Subcutaneous adipose tissue (tissue), 4 donors: ENCODE data around the gene RNASET2. TPM values are rescaled to one million over a fixed set of nuclear protein-coding genes. Genes with fewer than 3 reads are reported as not detected.

ENCODE experiments used
- total RNA-seq, 4 donors: library from RNA; depleted of rRNA; stranded (reverse); fragments of >200 nt; gene quantifications; one replicate each; pipeline ENCODE4 v1.1.0, GENCODE V29; 2016
- TF ChIP-seq, protein P1 (sequence below): fragments of 450-650 bp; IDR thresholded peaks from one replicate; pipeline ENCODE4 v1.5.1; 2016; ENCODE audit warnings: low read depth, mild to moderate bottlenecking, control low read depth, antibody characterized with exemption, moderate library complexity

Gene RNASET2
- total RNA-seq, 4 donors from 2014 or later = 40.4 to 173 (median 77.0) TPM

DNA sequence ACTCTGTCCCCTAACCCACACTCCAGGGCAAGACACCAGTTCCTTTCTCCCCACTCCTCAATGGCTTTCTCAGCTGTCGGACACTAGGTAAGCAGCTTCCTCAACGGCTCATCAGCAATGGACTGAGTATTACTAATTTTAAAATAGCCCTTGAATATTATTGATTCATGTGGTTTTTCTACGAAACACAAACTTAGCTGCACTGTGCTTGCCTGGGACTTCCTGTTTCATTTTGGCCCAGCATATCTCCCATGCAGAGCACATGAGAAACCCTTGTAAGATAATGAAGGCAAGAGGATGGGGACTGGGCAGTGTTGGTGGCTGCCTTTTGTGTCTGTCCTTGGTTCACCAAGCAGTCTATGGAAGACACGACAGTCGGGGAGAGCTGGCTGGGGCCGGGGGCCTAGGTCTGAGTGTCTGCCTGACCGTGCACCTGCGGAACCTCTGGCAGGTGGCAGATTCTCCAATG is 48.9 kb downstream of the RNASET2 start:
- TF ChIP-seq, protein P1, sequence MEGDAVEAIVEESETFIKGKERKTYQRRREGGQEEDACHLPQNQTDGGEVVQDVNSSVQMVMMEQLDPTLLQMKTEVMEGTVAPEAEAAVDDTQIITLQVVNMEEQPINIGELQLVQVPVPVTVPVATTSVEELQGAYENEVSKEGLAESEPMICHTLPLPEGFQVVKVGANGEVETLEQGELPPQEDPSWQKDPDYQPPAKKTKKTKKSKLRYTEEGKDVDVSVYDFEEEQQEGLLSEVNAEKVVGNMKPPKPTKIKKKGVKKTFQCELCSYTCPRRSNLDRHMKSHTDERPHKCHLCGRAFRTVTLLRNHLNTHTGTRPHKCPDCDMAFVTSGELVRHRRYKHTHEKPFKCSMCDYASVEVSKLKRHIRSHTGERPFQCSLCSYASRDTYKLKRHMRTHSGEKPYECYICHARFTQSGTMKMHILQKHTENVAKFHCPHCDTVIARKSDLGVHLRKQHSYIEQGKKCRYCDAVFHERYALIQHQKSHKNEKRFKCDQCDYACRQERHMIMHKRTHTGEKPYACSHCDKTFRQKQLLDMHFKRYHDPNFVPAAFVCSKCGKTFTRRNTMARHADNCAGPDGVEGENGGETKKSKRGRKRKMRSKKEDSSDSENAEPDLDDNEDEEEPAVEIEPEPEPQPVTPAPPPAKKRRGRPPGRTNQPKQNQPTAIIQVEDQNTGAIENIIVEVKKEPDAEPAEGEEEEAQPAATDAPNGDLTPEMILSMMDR = no peak

DNA sequence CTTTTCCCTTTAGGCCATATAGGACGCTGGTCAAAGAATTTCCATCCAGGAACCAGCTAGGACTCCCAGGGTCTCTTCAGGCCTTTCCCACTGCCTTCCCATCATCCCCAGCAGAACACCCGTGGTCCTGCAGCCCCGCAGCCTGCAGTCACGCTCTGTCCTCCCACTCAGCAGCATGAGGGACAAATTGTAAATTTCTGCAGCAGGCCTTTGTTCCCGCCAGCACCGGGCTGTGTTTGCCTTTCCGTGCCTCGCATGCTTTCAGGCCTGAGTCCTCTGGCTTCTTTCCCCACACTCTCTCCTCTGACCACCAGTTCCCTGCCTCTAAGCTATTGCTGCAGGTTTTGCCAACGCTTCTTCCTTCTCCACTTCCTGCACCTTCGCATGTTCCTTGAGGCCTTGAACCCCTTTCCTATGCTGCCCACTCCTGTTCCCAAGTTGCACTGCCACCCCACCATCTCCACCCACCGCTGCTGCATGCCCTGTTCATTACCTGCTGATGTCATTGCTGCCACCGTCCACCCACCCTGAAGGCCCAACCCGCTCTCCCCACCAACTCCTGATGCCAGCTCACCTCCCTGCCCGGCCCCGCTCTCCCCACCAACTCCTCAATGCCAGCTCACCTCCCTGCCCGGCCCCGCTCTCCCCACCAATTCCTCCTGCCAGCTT is 49.8 kb downstream of the RNASET2 start:
- TF ChIP-seq, protein P1 = no peak

DNA sequence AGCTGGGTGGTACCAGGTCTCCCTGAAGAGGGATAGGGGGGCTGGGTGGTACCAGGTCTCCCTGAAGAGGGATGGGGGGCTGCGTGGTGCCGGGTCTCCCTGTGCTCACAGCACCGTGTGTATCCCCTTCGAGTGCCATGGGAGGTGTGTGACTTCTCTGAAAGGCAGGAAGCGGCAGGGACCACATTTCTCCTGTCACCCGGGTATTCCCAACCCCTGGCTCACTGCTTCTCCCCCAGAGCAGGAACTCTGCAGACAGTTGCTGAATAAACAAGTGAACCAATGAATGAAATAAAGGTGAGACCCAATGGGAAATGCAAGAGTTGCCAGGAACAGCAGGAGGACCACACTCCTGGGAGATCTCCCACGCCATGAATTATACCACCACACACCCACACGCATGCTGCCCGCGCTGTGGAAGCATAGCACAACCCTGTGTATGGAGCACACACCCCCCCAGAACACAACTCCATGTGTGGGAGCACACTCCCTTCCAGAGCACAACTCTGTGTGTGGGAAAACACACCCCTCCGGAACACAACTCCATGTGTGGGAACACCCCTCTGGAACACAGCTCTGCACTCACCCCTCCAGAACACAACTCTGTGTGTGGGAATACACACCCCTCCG is 50.7 kb downstream of the RNASET2 start:
- TF ChIP-seq, protein P1 = no peak

DNA sequence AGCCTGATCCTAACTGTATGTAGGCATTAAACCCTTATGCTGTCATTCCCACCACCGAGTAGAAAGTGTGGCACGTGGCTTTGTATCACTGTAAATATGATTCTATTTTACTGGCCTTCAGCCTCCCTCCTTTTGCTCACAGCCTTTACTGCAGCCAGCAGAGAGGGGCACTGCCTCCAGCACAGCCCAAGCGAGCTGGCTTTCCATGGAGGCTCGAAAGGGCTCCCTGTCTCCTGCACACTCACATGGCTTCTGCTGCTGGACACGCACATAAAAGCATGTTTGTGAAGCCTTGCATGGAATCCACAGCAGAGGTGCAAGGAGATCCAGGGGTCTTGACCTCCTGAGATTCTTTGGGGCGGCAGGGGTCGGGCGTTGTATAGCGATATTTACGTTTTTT is 51.3 kb downstream of the RNASET2 start:
- TF ChIP-seq, protein P1 = no peak

DNA sequence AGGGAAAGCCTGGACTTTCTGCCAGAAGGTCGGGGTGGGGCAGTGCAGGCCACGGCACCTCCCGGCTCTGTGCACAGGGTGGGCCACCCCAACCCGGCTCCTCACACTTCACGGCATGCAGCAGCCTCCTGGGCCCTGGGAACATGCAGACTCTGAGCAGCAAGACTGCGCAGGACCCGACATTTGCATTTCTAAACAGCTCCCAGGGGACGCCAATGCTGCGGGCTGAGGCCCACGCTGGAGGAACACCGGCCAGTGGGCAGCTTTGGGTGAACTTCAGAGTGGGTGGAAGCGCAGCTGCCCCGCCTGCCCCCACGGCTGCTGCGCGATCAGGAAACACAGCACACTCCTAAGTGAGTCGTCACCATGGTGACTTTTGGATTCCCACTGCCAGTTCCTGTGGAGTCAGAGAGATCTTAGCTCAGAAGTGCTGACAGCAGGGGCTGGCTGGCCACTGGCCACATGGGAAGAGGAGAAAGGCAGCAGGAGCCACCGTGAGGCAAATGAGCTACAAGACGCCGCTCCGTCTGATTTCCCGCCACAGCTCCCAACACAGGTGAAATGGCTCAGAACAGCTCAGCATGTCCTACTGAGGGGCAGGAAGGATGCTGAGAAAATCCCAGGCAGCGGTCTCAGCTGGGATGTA is 52.1 kb downstream of the RNASET2 start:
- TF ChIP-seq, protein P1 = no peak

DNA sequence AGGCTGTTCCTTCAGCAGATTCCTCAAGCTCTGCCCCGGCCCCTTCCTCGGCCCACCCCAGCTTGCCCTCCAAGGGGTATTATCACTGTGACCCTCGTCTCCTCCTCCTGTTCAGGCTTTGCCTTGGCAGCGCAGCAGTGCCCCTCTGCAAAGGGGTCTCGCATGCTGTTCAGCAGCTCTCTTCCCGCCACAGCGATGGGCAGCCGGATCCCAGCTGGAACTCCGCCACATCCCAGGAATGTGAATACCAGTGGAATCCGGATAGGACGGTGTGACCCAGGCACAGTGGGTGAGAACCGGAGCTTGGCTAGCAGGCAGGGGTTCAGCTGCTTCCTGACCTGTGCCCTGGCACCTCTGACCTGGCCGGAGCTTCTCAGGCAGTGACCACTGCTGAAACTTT is 52.9 kb downstream of the RNASET2 start:
- TF ChIP-seq, protein P1 = no peak

DNA sequence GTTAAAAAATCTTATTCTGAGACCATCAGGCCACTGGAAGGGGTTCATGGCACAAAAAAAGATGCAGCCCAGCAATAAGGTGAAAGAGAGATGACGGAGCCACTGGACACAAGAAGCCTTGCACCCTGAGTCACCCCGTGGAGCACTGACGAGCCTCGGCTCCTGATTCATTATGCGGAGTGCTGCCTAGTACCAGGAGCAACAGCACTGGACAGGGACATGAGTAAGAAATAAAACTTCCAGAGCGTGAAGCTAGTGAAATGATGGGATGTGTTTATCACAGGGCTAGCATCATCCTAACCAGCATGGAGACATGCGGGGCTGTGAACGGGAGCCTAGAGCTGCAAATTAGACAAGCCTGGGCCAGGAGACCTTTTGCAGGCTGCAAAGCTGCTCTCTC is 53.3 kb downstream of the RNASET2 start:
- TF ChIP-seq, protein P1 = no peak
